GM10266 (cell line): ENCODE results near the gene TAF1C.

Experiments used
- DNase-seq: peaks from one replicate; pipeline ENCODE4 v3.0.0; 2012; ENCODE audit errors: extremely low spot score
- CTCF ChIP-seq: IDR thresholded peaks from 2 replicates; pipeline ENCODE4 v1.5.1; 2012; ENCODE audit warnings: mild to moderate bottlenecking, low read depth; ENCODE audit not compliant: control insufficient read depth, insufficient read depth; ENCODE audit errors: missing control alignments

Gene TAF1C

GRCh38 chr16:84177741-84178073, 9.2 kb downstream of the TAF1C start:
- DNase-seq: no peak
- TF ChIP-seq CTCF: no peak

GRCh38 chr16:84176192-84177053, 10.4 kb downstream of the TAF1C start:
- peak; percentile 15 for DNase-seq
- TF ChIP-seq CTCF: no peak

GRCh38 chr16:84175350-84176081, 11.3 kb downstream of the TAF1C start:
- TF ChIP-seq CTCF: peak; percentile 88
- peak; percentile 81 for DNase-seq

GRCh38 chr16:84174396-84174795, 12.5 kb downstream of the TAF1C start:
- DNase-seq: no peak
- no peak for TF ChIP-seq CTCF

- no peak for DNase-seq
- no peak for TF ChIP-seq CTCF
Observed at GRCh38 chr16:84169765-84170310, 17.0 kb downstream of the TAF1C start.

GRCh38 chr16:84166796-84167695, 19.8 kb downstream of the TAF1C start:
- no peak for TF ChIP-seq CTCF
- DNase-seq: no peak
